GM12865 (cell line): ENCODE results near the gene GSTM5.
"Not testable (repeated sequence)": the region's sequence is repeated elsewhere in the genome, so short reads cannot be mapped to it uniquely, and the experiment has no call there.

Experiments used
- DNase-seq: peaks from one replicate; pipeline ENCODE4 v3.0.0; 2010; ENCODE audit warnings: low read depth
- H3K4me3 ChIP-seq: 2 replicates; pipeline ENCODE4 v1.5.1; 2011; ENCODE audit warnings: mild to moderate bottlenecking, low read depth, low read length, control low read depth
- CTCF ChIP-seq: IDR thresholded peaks from 2 replicates; pipeline ENCODE4 v1.5.1; 2011; ENCODE audit warnings: low read length, control low read depth, low read depth, inconsistent platforms; ENCODE audit not compliant: insufficient read depth; ENCODE audit errors: missing control alignments

Gene GSTM5

GRCh38 chr1:109677459-109677858 is 34.6 kb upstream of the GSTM5 start:
- no peak for TF ChIP-seq CTCF
- no peak for DNase-seq
- no peak overlapping the region for H3K4me3 ChIP-seq

- DNase-seq, H3K4me3 ChIP-seq: not testable (repeated sequence)
These were observed 33.4 kb upstream of the GSTM5 start for GRCh38 chr1:109678637-109679036.

DNA sequence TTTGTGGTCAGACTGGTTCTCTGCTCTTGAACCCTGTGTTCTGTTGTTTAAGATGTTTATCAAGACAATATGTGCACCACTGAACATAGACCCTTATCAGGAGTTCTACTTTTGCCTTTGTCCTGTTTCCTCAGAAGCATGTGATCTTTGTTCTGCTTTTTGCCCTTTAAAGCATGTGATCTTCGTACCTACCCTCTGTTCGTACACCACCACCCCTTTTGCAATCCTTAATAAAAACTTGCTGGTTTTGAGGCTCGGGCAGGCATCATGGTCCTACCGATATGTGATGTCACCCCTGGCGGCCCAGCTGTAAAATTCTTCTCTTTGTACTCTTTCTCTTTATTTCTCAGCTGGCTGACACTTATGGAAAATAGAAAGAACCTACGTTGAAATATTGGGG is 27.3 kb upstream of the GSTM5 start:
- not testable (repeated sequence) for H3K4me3 ChIP-seq, DNase-seq

GRCh38 chr1:109685399-109685798 is 26.7 kb upstream of the GSTM5 start:
- not testable (repeated sequence) for DNase-seq, H3K4me3 ChIP-seq

DNA sequence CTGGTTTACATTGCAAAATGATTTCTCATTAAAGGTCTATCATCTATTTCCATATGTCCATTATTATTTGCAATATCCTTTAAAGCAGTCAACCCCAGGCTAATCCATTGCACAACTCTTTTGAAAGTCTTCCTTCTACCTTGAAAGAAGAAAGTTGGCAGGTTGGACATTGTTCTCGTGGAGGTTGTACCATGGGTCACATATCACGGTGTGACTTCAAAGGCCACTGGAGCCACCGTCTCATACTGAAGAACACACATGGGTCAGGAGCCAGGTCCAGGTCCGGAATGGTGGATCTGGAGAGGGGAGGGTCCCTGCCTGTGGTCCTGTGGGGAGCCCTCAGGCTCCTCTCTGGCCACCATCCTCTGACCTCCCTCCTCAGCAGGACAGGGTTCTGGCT is 26.2 kb upstream of the GSTM5 start:
- DNase-seq, H3K4me3 ChIP-seq: not testable (repeated sequence)

- H3K4me3 ChIP-seq: not testable (repeated sequence)
These were observed 24.9 kb upstream of the GSTM5 start for GRCh38 chr1:109687109-109687508.

GRCh38 chr1:109687641-109688499 is 24.2 kb upstream of the GSTM5 start, which contains the start of gene GSTM1:
GSTM1 (plus strand) TSS chr1:109687817; CDS start chr1:109687874, 57 bp downstream.
- no peak within 1 kb of the TSS for H3K4me3 ChIP-seq
- DNase-seq: no peak
- TF ChIP-seq CTCF: no peak

More at GRCh38 chr1:109687109-109687508, 24.9 kb upstream of the GSTM5 start:
- DNase-seq: not testable (repeated sequence)

DNA sequence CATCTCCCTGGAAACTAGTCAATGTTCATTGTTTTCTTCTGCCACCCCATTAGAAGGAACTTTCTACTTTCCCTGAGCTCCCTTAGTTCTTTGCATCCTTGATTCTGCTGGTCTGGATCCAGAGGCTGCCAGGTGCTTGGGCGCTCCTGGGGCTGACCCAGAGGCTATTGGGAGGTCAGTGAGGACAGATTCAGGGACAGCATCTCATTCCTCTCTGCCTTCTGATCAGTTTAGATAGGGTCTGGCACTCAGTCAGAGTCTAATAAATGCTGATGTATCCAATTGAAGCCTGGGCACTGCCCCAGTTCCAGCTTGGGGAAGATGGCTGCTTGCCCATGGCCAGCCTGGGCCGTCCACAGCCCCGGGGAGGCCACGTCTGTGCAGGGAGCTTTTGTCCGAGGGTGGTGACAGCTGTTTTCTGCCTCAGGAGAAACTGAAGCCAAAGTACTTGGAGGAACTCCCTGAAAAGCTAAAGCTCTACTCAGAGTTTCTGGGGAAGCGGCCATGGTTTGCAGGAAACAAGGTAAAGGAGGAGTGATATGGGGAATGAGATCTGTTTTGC is 22.1 kb upstream of the GSTM5 start:
- no peak for DNase-seq
- H3K4me3 ChIP-seq: no peak overlapping the region
- TF ChIP-seq CTCF: no peak

DNA sequence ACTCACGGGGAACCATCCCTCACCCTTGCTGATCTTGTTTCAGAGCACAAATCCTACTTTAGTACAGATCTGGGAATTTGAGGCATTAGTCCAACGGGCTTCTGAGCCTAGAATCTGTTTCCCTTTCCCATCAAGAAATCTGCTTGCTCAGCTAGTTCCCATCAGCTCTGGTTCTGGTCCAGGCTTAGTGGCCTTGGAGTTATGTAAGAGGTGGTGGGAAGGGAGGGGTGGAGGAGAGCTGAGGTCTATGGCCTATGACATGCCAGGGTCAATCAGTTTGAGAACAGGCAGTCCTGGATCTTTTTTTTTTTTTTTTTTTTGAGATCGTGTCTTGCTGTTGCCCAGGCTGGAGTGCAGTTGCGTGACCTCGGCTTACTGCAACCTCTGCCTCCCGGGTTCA is 20.3 kb upstream of the GSTM5 start:
- no peak for TF ChIP-seq CTCF
- no peak overlapping the region for H3K4me3 ChIP-seq

DNA sequence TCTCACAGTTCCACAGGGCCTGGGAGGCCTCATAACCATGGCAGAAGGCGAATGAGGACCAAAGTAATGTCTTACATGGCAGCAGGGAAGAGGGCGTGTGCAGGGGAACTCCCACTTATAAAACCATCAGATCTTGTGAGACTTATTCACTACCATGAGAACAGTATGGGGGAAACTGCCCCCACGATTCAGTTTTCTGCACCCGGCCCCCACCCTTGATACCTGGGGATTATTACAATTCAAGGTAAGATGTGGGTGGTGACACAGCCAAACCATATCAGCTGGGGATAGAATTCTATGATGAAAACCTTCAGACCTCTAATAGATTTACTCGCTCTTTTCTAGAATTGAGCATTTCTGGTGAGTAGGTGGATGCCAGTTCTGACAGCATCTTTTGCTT is 17.7 kb upstream of the GSTM5 start:
- H3K4me3 ChIP-seq, DNase-seq: not testable (repeated sequence)

More for the DNA sequence above, 20.3 kb upstream of the GSTM5 start:
- no peak for DNase-seq

DNA sequence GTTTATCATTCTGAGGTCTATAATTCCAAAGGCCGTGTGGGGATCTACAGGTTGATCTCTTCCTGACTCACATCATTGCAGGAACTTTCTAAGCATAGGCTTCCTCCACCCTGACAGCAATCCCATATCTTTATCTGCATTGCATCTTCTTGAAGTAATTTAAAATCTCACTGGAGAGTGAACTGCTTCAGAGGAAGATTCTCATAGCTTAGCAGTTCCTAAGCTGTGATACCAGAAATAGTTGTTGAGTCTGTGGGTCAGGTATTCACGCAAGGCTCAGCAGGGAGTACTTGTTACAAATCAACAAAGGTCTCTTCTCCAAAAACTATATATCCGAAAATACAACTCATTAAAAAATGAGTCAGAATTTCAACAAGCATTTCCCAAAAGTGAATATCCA is 16.9 kb upstream of the GSTM5 start:
- H3K4me3 ChIP-seq, DNase-seq: not testable (repeated sequence)
